ENCODE measurements around the gene POLA1. TPM values are rescaled to one million over a fixed set of nuclear protein-coding genes. Genes with fewer than 3 reads are reported as not detected.

Gene POLA1
- total RNA-seq, 4 donors from 2014 or later, result 1.2 to 9.1 (median 5.4) TPM

GRCh38 chrX:24985120-24985519 lies 291.4 kb downstream of the POLA1 start:
- in situ Hi-C loops (cut with MboI; ENCODE audit: low pct_ligation_motif_present in 1 of 4, low pct_unique_long_range_greater_than_20kb in 1 of 4, low sequenced_read_pairs in 3 of 4) (no loop called here), intact Hi-C loops (cut with DNase I; ENCODE audit: low total_unique reads) (no loop called here)
- Histone ChIP-seq H3K27ac (no peak overlapping the region), H3K27me3 (no peaks in the 10 kb centered on the region), H3K4me3 (no peak overlapping the region), H3K36me3 (no peaks in the 10 kb centered on the region), H3K9me3 (no peaks in the 10 kb centered on the region), H3K4me1 (no peaks in the 10 kb centered on the region)
- TF ChIP-seq POLR2A (IDR thresholded peaks at IDR 0.05), result no peak
- no peak for TF ChIP-seq POLR2AphosphoS5 (IDR thresholded peaks at IDR 0.05)
- no peak for TF ChIP-seq EP300 (IDR thresholded peaks at IDR 0.05; ENCODE audit: low read depth)
- TF ChIP-seq CTCF (IDR thresholded peaks at IDR 0.05), result no peak
- no peak for DNase-seq
- 81% methylated on average over 1 of the region's 1 CpG; no CpG with 5 or more reads in 1 of the 2 donors for WGBS, 2 donors (ENCODE audit: low coverage in 1 of 2)

GRCh38 chrX:24987731-24988130 lies 294.0 kb downstream of the POLA1 start:
- intact Hi-C loops (cut with DNase I; ENCODE audit: low total_unique reads) (no loop called here), in situ Hi-C loops (cut with MboI; ENCODE audit: low pct_ligation_motif_present in 1 of 4, low pct_unique_long_range_greater_than_20kb in 1 of 4, low sequenced_read_pairs in 3 of 4) (no loop called here)

GRCh38 chrX:24988314-24988713 lies 294.6 kb downstream of the POLA1 start:
- Histone ChIP-seq H3K36me3 (no peaks in the 10 kb centered on the region), H3K4me3 (no peak overlapping the region), H3K9me3 (no peaks in the 10 kb centered on the region), H3K4me1 (no peaks in the 10 kb centered on the region), H3K27me3 (no peaks in the 10 kb centered on the region), H3K27ac (no peak overlapping the region)
- in situ Hi-C loops (cut with MboI; ENCODE audit: low pct_ligation_motif_present in 1 of 4, low pct_unique_long_range_greater_than_20kb in 1 of 4, low sequenced_read_pairs in 3 of 4) (no loop called here), intact Hi-C loops (cut with DNase I; ENCODE audit: low total_unique reads) (no loop called here)
- 13 to 64% methylated on average over 1 to 4 of the region's 4 CpGs for WGBS, 2 donors (ENCODE audit: low coverage in 1 of 2)
- TF ChIP-seq POLR2AphosphoS5 (IDR thresholded peaks at IDR 0.05), result no peak
- no peak for TF ChIP-seq CTCF (IDR thresholded peaks at IDR 0.05)
- no peak for TF ChIP-seq POLR2A (IDR thresholded peaks at IDR 0.05)
- TF ChIP-seq EP300 (IDR thresholded peaks at IDR 0.05; ENCODE audit: low read depth), result no peak
- DNase-seq, result no peak

More at GRCh38 chrX:24987731-24988130, 294.0 kb downstream of the POLA1 start:
- Histone ChIP-seq H3K4me1 (no peaks in the 10 kb centered on the region), H3K9me3 (no peaks in the 10 kb centered on the region), H3K27ac (no peak overlapping the region), H3K27me3 (no peaks in the 10 kb centered on the region), H3K4me3 (no peak overlapping the region), H3K36me3 (no peaks in the 10 kb centered on the region)
- 73% methylated on average over 4 of the region's 4 CpGs; no CpG with 5 or more reads in 1 of the 2 donors for WGBS, 2 donors (ENCODE audit: low coverage in 1 of 2)
- TF ChIP-seq CTCF (IDR thresholded peaks at IDR 0.05), result no peak
- TF ChIP-seq EP300 (IDR thresholded peaks at IDR 0.05; ENCODE audit: low read depth), result no peak
- no peak for TF ChIP-seq POLR2AphosphoS5 (IDR thresholded peaks at IDR 0.05)
- no peak for TF ChIP-seq POLR2A (IDR thresholded peaks at IDR 0.05)
- no peak for DNase-seq

GRCh38 chrX:24990535-24990934 lies 296.8 kb downstream of the POLA1 start:
- Histone ChIP-seq H3K4me1 (no peaks in the 10 kb centered on the region), H3K27me3 (no peaks in the 10 kb centered on the region), H3K4me3 (no peak overlapping the region), H3K9me3 (no peaks in the 10 kb centered on the region), H3K27ac (no peak overlapping the region), H3K36me3 (no peaks in the 10 kb centered on the region)
- no peak for TF ChIP-seq CTCF (IDR thresholded peaks at IDR 0.05)
- no peak for TF ChIP-seq POLR2AphosphoS5 (IDR thresholded peaks at IDR 0.05)
- no peak for TF ChIP-seq POLR2A (IDR thresholded peaks at IDR 0.05)
- TF ChIP-seq EP300 (IDR thresholded peaks at IDR 0.05; ENCODE audit: low read depth), result no peak
- in situ Hi-C loops (cut with MboI; ENCODE audit: low pct_ligation_motif_present in 1 of 4, low pct_unique_long_range_greater_than_20kb in 1 of 4, low sequenced_read_pairs in 3 of 4), result no loop called here
- intact Hi-C loops (cut with DNase I; ENCODE audit: low total_unique reads), result no loop called here
- DNase-seq, result no peak
- WGBS, 2 donors (ENCODE audit: low coverage in 1 of 2), result 63 to 80% methylated on average over 2 to 8 of the region's 8 CpGs

Data from transverse colon (tissue), 4 donors.